GM21528 (cell line): ENCODE data around the gene FCRL5.
A peak's percentile ranks its signal among the peaks of the same experiment; 100 is the strongest.

ENCODE experiments used
- ATAC-seq: cut with Tn5 transposase; IDR thresholded peaks from one replicate; pipeline ENCODE4 v1.9.1; 2021; ENCODE audit warnings: mild to moderate bottlenecking, moderate library complexity; ENCODE audit not compliant: unreplicated experiment, low FRiP score

FCRL5 gene

GRCh38 chr1:157532569-157532968 is 19.7 kb downstream of the FCRL5 start:
- no peak for ATAC-seq

GRCh38 chr1:157523774-157524493 is 28.4 kb downstream of the FCRL5 start:
- peak; percentile 85 for ATAC-seq

- ATAC-seq = no peak
These were observed 31.3 kb downstream of the FCRL5 start for GRCh38 chr1:157521056-157521455.

GRCh38 chr1:157520386-157520935 is 31.9 kb downstream of the FCRL5 start:
- ATAC-seq = no peak

GRCh38 chr1:157519451-157519850 is 32.9 kb downstream of the FCRL5 start:
- ATAC-seq = no peak

- no peak for ATAC-seq
These were observed 35.3 kb downstream of the FCRL5 start for GRCh38 chr1:157517016-157517415.

GRCh38 chr1:157515709-157516108 is 36.6 kb downstream of the FCRL5 start:
- no peak for ATAC-seq

- ATAC-seq = no peak
These were observed 37.2 kb downstream of the FCRL5 start for GRCh38 chr1:157515141-157515540.

- peak; percentile 66 for ATAC-seq
These were observed 40.0 kb downstream of the FCRL5 start for GRCh38 chr1:157512036-157512969.

GRCh38 chr1:157509546-157510232 is 42.6 kb downstream of the FCRL5 start:
- no peak for ATAC-seq

- ATAC-seq = peak; percentile 97
These were observed 46.6 kb downstream of the FCRL5 start for GRCh38 chr1:157505481-157506272.

GRCh38 chr1:157504646-157505045 is 47.7 kb downstream of the FCRL5 start:
- ATAC-seq = no peak

- no peak for ATAC-seq
These were observed 52.8 kb downstream of the FCRL5 start for GRCh38 chr1:157499521-157499920.

- no peak for ATAC-seq
These were observed 53.6 kb downstream of the FCRL5 start for GRCh38 chr1:157498736-157499090.

GRCh38 chr1:157497987-157498735 is 54.2 kb downstream of the FCRL5 start:
- ATAC-seq = no peak

GRCh38 chr1:157497284-157497683 is 55.0 kb downstream of the FCRL5 start:
- ATAC-seq = no peak

- no peak for ATAC-seq
These were observed 56.2 kb downstream of the FCRL5 start for GRCh38 chr1:157496121-157496526.

- no peak for ATAC-seq
These were observed 57.0 kb downstream of the FCRL5 start for GRCh38 chr1:157495285-157495684.

- ATAC-seq = no peak
These were observed 58.2 kb downstream of the FCRL5 start for GRCh38 chr1:157494093-157494492.
